ENCODE measurements around the gene KATNB1.

- TF ChIP-seq CTCF (IDR thresholded peaks at IDR 0.05) (no peak), POLR2A (IDR thresholded peaks at IDR 0.05) (no peak)
Observed at GRCh38 chr16:57694725-57695679, 40.6 kb upstream of the KATNB1 start, which contains the start of gene DRC7.
